Neuron (in vitro differentiated cells): ENCODE results near the gene ATP5F1C.
"Not testable (repeated sequence)": the region's sequence is repeated elsewhere in the genome, so short reads cannot be mapped to it uniquely, and the experiment has no call there.

Source experiments
- H2AFZ ChIP-seq: one replicate; pipeline ENCODE4 v1.6.1; 2013; ENCODE audit warnings: low read depth, mild to moderate bottlenecking, inconsistent platforms, low read length, moderate library complexity
- H3K27me3 ChIP-seq: one replicate; pipeline ENCODE4 v1.6.1; 2013; ENCODE audit warnings: low read length; ENCODE audit not compliant: insufficient read depth
- H3K36me3 ChIP-seq: one replicate; pipeline ENCODE4 v1.6.1; 2013; ENCODE audit warnings: low read length; ENCODE audit not compliant: insufficient read depth
- H3K4me1 ChIP-seq: one replicate; pipeline ENCODE4 v1.6.1; 2013; ENCODE audit warnings: low read length; ENCODE audit not compliant: insufficient read depth
- H3K4me3 ChIP-seq: 2 replicates; pipeline ENCODE4 v1.5.1; 2013; ENCODE audit warnings: mild to moderate bottlenecking, low read length, moderate library complexity
- H3K9me3 ChIP-seq: one replicate; pipeline ENCODE4 v1.6.1; 2013; ENCODE audit warnings: low read length

The ATP5F1C gene

DNA sequence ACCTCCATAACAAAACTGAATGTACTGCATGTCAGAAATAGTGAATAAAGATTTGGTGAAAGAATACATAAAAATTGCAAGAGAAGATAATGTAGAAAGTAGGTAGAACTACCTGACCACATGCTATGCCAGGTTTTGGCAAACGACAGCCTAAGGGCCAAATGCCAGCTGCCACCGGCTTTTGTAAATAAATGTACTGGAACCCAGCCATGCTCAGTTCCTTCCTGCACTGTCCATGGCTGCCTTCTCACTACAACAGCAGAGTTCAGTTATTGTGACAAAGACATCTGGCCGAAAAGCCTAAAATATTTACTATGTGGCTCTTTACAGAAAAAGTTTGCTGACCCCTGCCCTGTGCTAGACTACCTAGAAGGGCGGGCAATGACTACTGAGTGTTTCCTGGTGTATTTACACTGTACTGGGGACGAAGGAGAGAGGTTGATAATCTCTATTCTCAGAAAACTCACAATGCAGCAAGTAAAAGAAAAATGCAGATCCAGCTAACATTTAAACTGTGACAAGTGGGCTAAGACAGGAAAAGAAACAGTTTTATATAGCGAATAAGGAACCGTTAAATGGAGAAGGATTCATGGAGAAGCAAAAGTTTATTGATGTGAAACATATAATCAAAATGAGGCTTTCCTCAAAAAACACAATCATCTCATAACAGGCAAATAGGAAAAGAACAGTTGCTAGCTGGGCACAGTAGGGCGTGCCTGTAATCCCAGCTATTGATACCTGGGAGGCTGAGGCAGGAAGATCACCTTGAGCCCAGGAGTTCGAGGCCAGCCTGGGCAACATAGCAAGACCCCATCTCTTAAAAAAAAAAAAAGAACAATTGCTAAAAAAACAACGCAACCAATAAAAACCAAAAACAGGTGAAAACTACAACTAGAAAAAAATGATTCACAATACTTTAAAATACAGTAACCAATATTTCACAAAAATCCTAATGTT lies 13.9 kb upstream of the ATP5F1C start:
- Histone ChIP-seq H3K36me3 (peaks cover 50% of the 10 kb centered on the region), H2AFZ (no peak overlapping the region), H3K4me1 (no peaks in the 10 kb centered on the region), H3K27me3 (no peaks in the 10 kb centered on the region), H3K4me3 (no peak overlapping the region), H3K9me3 (no peaks in the 10 kb centered on the region)

DNA sequence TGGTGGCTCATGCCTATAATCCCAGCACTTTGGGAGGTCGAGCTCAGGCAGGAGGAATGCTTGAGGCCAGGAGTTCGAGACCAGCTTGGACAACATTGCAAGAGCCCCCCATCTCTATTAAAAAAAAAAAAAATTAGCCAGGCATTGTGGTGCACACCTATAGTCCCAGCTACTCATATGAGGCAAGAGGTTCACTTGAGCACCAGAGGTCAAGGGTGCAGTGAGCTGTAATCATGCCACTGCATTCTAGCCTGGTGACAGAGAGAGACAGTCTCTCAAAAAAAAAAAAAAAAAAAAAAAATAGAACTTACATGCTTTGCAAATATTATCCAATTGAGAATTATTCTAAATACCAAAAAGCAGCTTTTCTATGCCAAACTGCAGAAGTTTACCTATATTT lies 11.2 kb upstream of the ATP5F1C start:
- Histone ChIP-seq H3K4me3 (no peak overlapping the region), H2AFZ (no peak overlapping the region), H3K4me1 (no peaks in the 10 kb centered on the region), H3K27me3 (no peaks in the 10 kb centered on the region), H3K9me3 (no peaks in the 10 kb centered on the region), H3K36me3 (peaks cover 68% of the 10 kb centered on the region)

DNA sequence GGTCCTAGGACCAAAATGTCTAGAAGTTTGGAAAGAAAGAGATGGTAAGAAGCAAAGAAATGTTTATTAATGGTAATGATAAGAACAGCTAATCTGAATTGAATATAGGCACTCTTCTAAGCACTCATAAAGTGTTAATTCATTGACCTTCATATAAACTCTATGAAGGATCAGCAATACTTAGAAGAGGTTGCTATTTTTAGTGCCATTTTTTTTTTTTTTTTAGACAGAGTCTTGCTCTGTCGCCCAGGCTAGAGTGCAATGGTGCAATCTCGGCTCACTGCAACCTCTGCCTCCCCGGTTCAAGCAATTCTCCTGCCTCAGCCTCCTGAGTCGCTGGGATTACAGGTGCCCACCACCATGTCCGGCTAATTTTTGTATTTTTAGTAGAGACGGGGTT lies 5.8 kb upstream of the ATP5F1C start:
- peaks cover 47% of the 10 kb centered on the region for H3K36me3 ChIP-seq
- H2AFZ ChIP-seq, H3K4me1 ChIP-seq, H3K27me3 ChIP-seq, H3K4me3 ChIP-seq, H3K9me3 ChIP-seq: not testable (repeated sequence)

DNA sequence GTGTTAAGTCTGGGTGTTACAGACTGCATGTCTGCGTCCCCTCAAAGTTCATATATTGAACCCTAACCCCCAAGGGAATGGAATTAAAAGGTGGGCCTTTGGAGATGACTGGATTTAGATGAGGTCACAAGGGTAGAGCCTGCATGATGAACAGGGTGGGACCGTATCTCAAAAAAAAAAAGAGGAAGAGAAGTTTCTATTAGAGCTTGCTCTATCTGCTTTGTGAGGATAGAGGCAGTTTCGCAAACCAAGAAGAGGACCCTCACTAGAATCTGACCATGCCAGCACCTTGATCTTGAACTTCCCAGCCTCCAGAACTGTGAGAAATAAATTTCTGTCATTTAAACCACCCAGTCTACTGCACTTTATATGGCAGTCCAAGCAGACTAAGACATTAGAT lies 1.5 kb upstream of the ATP5F1C start:
- H3K4me1 ChIP-seq = peaks cover 25% of the 10 kb centered on the region
- H2AFZ ChIP-seq = no peak overlapping the region
- H3K9me3 ChIP-seq = no peaks in the 10 kb centered on the region
- H3K4me3 ChIP-seq = peak overlapping the region; percentile 91
- peaks cover 19% of the 10 kb centered on the region for H3K36me3 ChIP-seq
- no peaks in the 10 kb centered on the region for H3K27me3 ChIP-seq

DNA sequence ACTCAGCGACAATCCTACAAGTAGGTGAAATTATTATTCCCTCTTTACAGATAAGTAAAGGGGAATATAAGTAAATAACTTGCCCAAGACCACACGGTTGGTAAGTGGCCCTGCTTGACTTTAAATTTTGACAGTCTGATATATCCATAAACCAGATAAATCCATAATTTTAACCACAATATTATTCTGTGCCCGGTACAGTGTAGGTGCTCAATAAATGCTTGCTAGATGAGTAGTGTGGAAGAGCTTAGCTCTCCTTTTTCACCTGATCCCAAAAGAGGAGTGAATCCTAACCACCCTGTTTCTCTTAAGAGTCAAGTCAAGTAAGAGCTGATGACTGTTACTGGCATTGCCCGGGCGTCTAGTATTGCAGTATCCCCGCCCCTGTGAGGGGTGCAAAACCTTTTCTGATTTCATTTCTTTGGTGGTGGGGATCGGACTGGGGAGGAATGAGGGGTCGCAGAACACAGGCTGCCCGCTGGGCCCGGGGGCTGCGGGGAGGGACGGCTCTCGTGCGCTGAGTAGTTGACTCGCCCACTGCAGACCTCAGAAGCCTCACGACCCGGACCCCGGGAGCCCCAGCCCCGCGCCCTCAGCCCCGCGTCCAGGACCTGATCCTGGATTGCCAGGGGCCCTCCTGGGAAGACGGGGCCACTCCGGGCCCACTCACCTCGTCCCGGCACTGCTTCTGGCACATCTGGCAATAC lies 674 bp upstream of the ATP5F1C start:
- Histone ChIP-seq H3K36me3 (peaks cover 20% of the 10 kb centered on the region), H3K4me1 (peaks cover 25% of the 10 kb centered on the region), H3K27me3 (no peaks in the 10 kb centered on the region), H2AFZ (peak overlapping the region; percentile 81), H3K9me3 (no peaks in the 10 kb centered on the region), H3K4me3 (peak overlapping the region; percentile 91)

DNA sequence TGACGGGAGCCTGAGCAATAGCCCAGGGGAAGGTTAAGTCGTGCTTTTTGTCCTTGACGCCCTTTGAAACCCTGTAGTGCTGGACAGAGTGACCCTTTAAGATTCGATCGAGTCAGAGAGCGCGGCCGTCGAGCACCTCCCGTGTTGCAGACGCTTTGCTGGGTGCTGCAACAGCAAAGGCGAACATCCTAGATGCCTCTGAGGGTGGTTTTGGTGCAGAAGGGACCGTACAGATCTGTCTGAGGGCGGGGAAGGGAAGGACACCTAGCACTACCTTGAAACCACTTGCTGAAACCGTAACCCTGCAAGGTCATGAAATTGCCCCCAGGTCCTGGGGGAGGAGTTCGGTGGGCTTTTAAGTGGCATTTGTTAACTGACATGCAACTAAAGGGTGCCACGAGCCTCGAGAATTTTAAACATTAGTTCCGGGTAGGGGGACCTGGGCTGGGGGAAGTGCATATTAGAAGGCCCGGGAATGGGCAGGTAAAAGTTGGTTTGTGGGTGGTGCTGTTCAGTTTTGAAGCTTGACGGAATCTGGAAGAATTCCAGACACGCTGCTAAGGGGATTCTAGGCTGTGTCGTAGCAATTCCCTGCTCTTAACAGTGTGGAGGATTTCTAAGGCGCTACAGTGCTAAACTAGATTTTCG lies 786 bp downstream of the ATP5F1C start:
- Histone ChIP-seq H3K36me3 (peaks cover 27% of the 10 kb centered on the region), H3K4me1 (peaks cover 25% of the 10 kb centered on the region), H3K4me3 (peak overlapping the region; percentile 91), H2AFZ (peak overlapping the region; percentile 41), H3K9me3 (no peaks in the 10 kb centered on the region), H3K27me3 (no peaks in the 10 kb centered on the region)

DNA sequence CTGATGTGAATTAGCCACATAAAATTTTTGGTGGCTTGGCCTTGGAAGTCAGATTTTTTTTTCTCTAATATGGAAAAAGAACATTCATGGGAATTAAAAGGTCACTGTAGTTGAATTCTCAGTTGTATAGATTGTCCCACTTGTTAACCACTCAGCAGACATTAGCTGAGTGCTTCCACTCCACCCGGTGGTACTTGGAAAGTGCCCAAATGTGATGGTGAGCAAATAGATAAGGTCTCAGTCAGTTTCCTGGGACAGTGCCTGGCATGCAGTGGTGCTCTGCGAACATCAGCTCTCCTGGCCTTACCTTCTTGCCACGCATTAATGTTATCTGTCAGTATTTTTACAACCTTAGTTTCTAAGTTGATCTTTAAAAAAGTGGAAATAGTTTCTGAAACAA lies 1.4 kb downstream of the ATP5F1C start:
- Histone ChIP-seq H3K4me1 (peaks cover 25% of the 10 kb centered on the region), H3K9me3 (no peaks in the 10 kb centered on the region), H3K4me3 (peak overlapping the region; percentile 91), H3K36me3 (peaks cover 24% of the 10 kb centered on the region), H3K27me3 (no peaks in the 10 kb centered on the region), H2AFZ (no peak overlapping the region)

DNA sequence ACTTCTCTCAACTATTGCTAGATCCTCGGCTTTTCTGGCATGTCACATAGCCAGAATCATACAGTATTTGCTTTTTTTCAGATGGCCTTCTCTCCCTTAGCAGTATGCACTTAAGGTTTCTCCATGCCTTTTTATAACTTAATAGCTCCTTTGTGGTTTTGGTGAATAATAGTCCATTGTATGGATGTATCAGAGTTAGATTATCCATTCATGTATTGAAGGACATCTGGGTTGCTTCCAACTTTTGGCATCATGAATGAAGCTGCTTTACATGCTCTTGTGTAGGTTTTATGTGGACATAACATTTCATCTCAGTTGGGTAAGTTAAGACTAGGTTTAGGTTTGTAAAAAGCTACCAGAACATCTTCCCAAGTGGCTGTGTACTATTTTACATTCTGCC lies 4.6 kb downstream of the ATP5F1C start:
- Histone ChIP-seq H3K27me3 (no peaks in the 10 kb centered on the region), H3K36me3 (peaks cover 31% of the 10 kb centered on the region), H3K4me1 (peaks cover 14% of the 10 kb centered on the region), H3K4me3 (no peak overlapping the region), H3K9me3 (no peaks in the 10 kb centered on the region), H2AFZ (no peak overlapping the region)

DNA sequence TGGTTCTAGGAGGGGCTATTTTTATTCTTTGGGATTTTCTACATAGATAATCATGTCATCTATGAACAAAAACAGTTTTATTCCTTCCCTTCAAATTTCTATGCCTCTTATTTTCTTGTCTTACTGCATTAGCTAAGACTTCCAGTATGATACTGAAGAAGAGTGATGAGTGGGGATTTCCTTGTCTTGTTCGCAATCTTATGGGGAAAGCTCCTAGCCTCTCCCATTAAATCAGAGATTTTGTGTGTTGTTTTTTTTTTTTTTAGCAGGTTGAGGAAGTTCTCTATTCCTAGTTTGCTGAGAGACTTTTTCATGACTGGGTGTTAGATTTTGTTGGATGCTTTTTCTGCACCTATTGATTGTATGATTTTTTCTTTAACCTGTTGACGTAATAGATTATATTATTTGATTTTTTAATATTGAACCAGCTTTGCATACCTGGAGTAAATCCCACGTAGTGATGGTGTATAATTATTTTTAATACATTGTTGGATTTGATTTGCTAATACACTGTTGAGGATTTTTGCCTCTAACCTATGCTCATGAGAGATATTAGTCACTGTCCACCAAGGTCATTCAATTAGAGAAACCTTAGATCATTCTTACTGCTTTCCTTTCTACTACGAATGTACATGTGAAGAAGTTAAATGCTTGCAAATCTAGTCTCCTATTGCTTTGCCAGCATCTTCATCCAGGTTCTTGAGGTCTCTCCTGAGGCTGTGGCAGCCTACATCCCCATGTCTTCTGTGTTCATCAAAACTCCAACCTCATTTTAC lies 6.5 kb downstream of the ATP5F1C start:
- peaks cover 47% of the 10 kb centered on the region for H3K36me3 ChIP-seq
- H3K9me3 ChIP-seq = no peaks in the 10 kb centered on the region
- H2AFZ ChIP-seq = no peak overlapping the region
- H3K4me1 ChIP-seq = peaks cover 7% of the 10 kb centered on the region
- no peak overlapping the region for H3K4me3 ChIP-seq
- H3K27me3 ChIP-seq = no peaks in the 10 kb centered on the region

DNA sequence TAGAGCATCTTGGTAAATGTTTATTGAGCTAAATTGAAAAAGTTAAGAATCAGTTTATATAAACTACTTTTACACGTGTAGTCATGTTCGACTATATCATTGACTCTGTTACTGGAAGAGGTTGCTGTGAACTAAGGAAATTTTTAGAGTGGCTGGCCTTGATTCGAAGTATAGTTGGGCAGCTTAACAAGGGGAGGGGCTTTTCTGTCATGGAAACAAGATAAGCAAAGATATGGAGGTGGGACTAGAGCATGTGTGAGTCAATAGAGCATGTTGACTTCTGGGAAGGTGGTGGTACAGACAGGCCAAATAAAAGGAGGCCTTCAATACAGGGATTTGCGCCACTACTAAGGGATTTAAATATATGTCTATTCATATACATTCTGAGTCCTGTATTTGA lies 7.6 kb downstream of the ATP5F1C start:
- no peaks in the 10 kb centered on the region for H3K27me3 ChIP-seq
- no peaks in the 10 kb centered on the region for H3K9me3 ChIP-seq
- H2AFZ ChIP-seq = no peak overlapping the region
- no peaks in the 10 kb centered on the region for H3K4me1 ChIP-seq
- peaks cover 54% of the 10 kb centered on the region for H3K36me3 ChIP-seq
- no peak overlapping the region for H3K4me3 ChIP-seq

DNA sequence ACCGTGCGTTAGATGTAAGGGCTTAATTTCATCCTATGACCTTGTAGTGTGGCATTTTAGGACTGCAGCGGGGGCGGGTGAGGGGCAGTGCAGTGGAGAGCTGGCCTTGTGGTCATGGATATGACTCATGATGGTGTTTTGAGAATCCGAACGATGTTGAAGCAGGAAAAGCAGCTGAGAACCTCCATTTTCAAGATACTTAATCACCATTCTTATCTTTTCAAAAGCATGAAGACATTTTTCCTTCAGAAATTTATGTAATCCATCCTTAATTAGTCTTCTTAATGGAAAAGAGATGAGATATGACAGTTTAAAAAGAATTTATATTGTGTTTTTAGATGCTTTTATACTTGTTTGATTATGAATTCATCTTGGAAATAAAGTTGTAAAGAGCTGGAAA lies 9.6 kb downstream of the ATP5F1C start:
- Histone ChIP-seq H3K27me3 (no peaks in the 10 kb centered on the region), H3K4me1 (no peaks in the 10 kb centered on the region), H3K36me3 (peaks cover 58% of the 10 kb centered on the region), H3K4me3 (no peak overlapping the region), H2AFZ (no peak overlapping the region), H3K9me3 (no peaks in the 10 kb centered on the region)

DNA sequence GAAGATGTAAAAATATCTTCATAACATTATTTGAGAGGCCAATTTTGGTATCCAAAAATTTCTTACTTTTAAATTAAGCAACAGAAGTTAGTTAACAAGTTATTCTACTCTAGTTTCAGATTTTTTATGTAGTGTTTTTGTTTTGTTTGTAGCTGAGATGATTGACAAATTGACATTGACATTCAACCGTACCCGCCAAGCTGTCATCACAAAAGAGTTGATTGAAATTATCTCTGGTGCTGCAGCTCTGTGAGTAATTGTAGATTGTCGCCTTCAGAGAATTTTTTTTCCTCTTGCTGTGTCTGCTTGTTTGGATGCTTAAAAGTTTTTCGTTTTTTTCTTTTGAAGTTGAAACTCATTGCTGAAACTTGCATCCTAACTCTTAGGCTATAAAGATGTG lies 14.6 kb downstream of the ATP5F1C start:
- Histone ChIP-seq H3K4me3 (no peak overlapping the region), H3K36me3 (peaks cover 79% of the 10 kb centered on the region), H3K27me3 (no peaks in the 10 kb centered on the region), H3K9me3 (no peaks in the 10 kb centered on the region), H3K4me1 (no peaks in the 10 kb centered on the region), H2AFZ (no peak overlapping the region)
